ENCODE measurements around the gene C9. TPM values are rescaled to one million over a fixed set of nuclear protein-coding genes. Genes with fewer than 3 reads are reported as not detected.

C9 gene
- not detected in 2 replicates for total RNA-seq (2014; rRNA removed; shearing (Covaris generic))

GRCh38 chr5:39364367-39364766 lies at the start of gene C9:
TSS of gene C9 (minus strand) at chr5:39364495. CDS start at chr5:39364464, 31 bp downstream.

Other genes starting within 250 kb of the C9 start
- 1.0 and 2.4 TPM in 2 replicates for gene FYB1, start 144.9 kb downstream of the C9 start, total RNA-seq (2014; rRNA removed; shearing (Covaris generic))
- 13.5 and 14.2 TPM in 2 replicates for gene DAB2, start 60.5 kb upstream of the C9 start, total RNA-seq (2014; rRNA removed; shearing (Covaris generic))